ENCODE measurements around the gene SMPD3. TPM values are rescaled to one million over a fixed set of nuclear protein-coding genes. Genes with fewer than 3 reads are reported as not detected.

SMPD3 gene
- total RNA-seq, 2 donors from 2014 or later, result 1.3 to 2.2 TPM

GRCh38 chr16:68416057-68417046 lies 32.0 kb downstream of the SMPD3 start:
- no peak for DNase-seq
- intact Hi-C loops (cut with DNase I), result no loop called here
- ATAC-seq, result no peak

- ATAC-seq (no peak), DNase-seq (no peak)
- intact Hi-C loops (cut with DNase I), result no loop called here
These were observed 33.7 kb downstream of the SMPD3 start for GRCh38 chr16:68414581-68414980.

- DNase-seq (no peak), ATAC-seq (no peak)
- intact Hi-C loops (cut with DNase I), result no loop called here
These were observed 36.2 kb downstream of the SMPD3 start for GRCh38 chr16:68412061-68412460.

- DNase-seq (no peak), ATAC-seq (no peak)
- intact Hi-C loops (cut with DNase I), result no loop called here
These were observed 37.2 kb downstream of the SMPD3 start for GRCh38 chr16:68411086-68411485.

GRCh38 chr16:68408967-68409366 lies 39.3 kb downstream of the SMPD3 start:
- ATAC-seq, result no peak
- no peak for DNase-seq
- intact Hi-C loops (cut with DNase I), result no loop called here

GRCh38 chr16:68408428-68408827 lies 39.9 kb downstream of the SMPD3 start:
- DNase-seq (no peak), ATAC-seq (no peak)
- intact Hi-C loops (cut with DNase I), result no loop called here

GRCh38 chr16:68406458-68407152 lies 41.7 kb downstream of the SMPD3 start:
- ATAC-seq, result no peak
- intact Hi-C loops (cut with DNase I), result no loop called here
- no peak for DNase-seq

GRCh38 chr16:68404736-68405345 lies 43.5 kb downstream of the SMPD3 start:
- intact Hi-C loops (cut with DNase I), result no loop called here
- DNase-seq, result no peak
- peak in 1 of 2 donors; percentile 71 for ATAC-seq

GRCh38 chr16:68403704-68404103 lies 44.6 kb downstream of the SMPD3 start:
- DNase-seq, result no peak
- intact Hi-C loops (cut with DNase I), result no loop called here
- ATAC-seq, result no peak

GRCh38 chr16:68403177-68403576 lies 45.1 kb downstream of the SMPD3 start:
- intact Hi-C loops (cut with DNase I), result no loop called here
- ATAC-seq (no peak), DNase-seq (no peak)

- DNase-seq (no peak), ATAC-seq (no peak)
- intact Hi-C loops (cut with DNase I), result no loop called here
These were observed 45.6 kb downstream of the SMPD3 start for GRCh38 chr16:68402748-68403040.

GRCh38 chr16:68401871-68402747 lies 46.2 kb downstream of the SMPD3 start:
- intact Hi-C loops (cut with DNase I), result no loop called here
- DNase-seq, result no peak
- no peak for ATAC-seq

GRCh38 chr16:68400924-68401460 lies 47.3 kb downstream of the SMPD3 start:
- DNase-seq, result no peak

GRCh38 chr16:68400083-68400923 lies 48.0 kb downstream of the SMPD3 start:
- intact Hi-C loops (cut with DNase I), result no loop called here
- no peak for ATAC-seq
- no peak for DNase-seq

More at GRCh38 chr16:68400924-68401460, 47.3 kb downstream of the SMPD3 start:
- intact Hi-C loops (cut with DNase I), result no loop called here
- no peak for ATAC-seq

- intact Hi-C loops (cut with DNase I), result loop anchor here (10.0 kb wide), 2 partner anchors 105 to 115 kb away; no protein-coding TSS in a partner anchor
- no peak for DNase-seq
- ATAC-seq, result no peak
These were observed 48.9 kb downstream of the SMPD3 start for GRCh38 chr16:68399456-68399855.

- ATAC-seq (no peak), DNase-seq (no peak)
- intact Hi-C loops (cut with DNase I), result loop anchor here (10.0 kb wide), 2 partner anchors 107 to 117 kb away; no protein-coding TSS in a partner anchor
These were observed 50.6 kb downstream of the SMPD3 start for GRCh38 chr16:68397710-68398201.

GRCh38 chr16:68396481-68396880 lies 51.8 kb downstream of the SMPD3 start:
- intact Hi-C loops (cut with DNase I), result loop anchor here (10.0 kb wide), 2 partner anchors 108 to 118 kb away; no protein-coding TSS in a partner anchor
- DNase-seq (no peak), ATAC-seq (peak; percentile 19 to 38)

Data from left cardiac atrium (tissue), 4 donors.